ENCODE data around the gene RASD2.

GRCh38 chr22:35587447-35587870 lies 46.8 kb downstream of the RASD2 start:
- no peak for TF ChIP-seq CTCF (IDR thresholded peaks at IDR 0.05)
- TF ChIP-seq POLR2A (IDR thresholded peaks at IDR 0.05): no peak
- TF ChIP-seq POLR2AphosphoS5 (IDR thresholded peaks at IDR 0.05; ENCODE audit: insufficient read depth in 1 of 2, low read depth in 1 of 2): no peak

Data from vagina (tissue), 2 donors.